Subcutaneous abdominal adipose tissue (tissue), 5 donors: Measurements from ENCODE around the gene MAML3.

Experiments used
- H3K27ac ChIP-seq: one replicate; pipeline ENCODE4 v1.7.0; 2013; ENCODE audit warnings: low read depth, mild to moderate bottlenecking, inconsistent platforms, low read length, moderate library complexity
- H3K27me3 ChIP-seq, 5 donors: one replicate each; pipeline ENCODE4 v1.7.0; 2013; ENCODE audit warnings: low read length in 5 of 5, inconsistent platforms in 1 of 5; ENCODE audit not compliant: control insufficient read depth in 5 of 5, insufficient read depth in 4 of 5
- H3K36me3 ChIP-seq, 5 donors: one replicate each; pipeline ENCODE4 v1.7.0; 2013; ENCODE audit warnings: low read length in 5 of 5; ENCODE audit not compliant: control insufficient read depth in 5 of 5, insufficient read depth in 5 of 5
- H3K4me1 ChIP-seq, 5 donors: one replicate each; pipeline ENCODE4 v1.7.0; 2013; ENCODE audit warnings: low read length in 5 of 5, mild to moderate bottlenecking in 3 of 5, moderate library complexity in 1 of 5; ENCODE audit not compliant: control insufficient read depth in 5 of 5, insufficient read depth in 5 of 5
- H3K4me3 ChIP-seq, 5 donors: one replicate each; pipeline ENCODE4 v1.7.0; 2013; ENCODE audit warnings: low read length in 5 of 5, low read depth in 1 of 5
- H3K9ac ChIP-seq, 5 donors: one replicate each; pipeline ENCODE4 v1.7.0; 2013; ENCODE audit warnings: low read length in 5 of 5, mild to moderate bottlenecking in 4 of 5, moderate library complexity in 3 of 5
- H3K9me3 ChIP-seq, 5 donors: one replicate each; pipeline ENCODE4 v1.7.0; 2013; ENCODE audit warnings: low read length in 5 of 5; ENCODE audit not compliant: control insufficient read depth in 5 of 5
- donor health status: healthy.
- donor health status: healthy.
- donor health status: healthy.
- donor health status: healthy.
- donor health status: healthy.

The MAML3 gene

GRCh38 chr4:139786494-139787354 lies 367.3 kb downstream of the MAML3 start:
- H3K27me3 ChIP-seq = no peaks in the 10 kb centered on the region
- H3K4me3 ChIP-seq = no peak overlapping the region
- H3K36me3 ChIP-seq = no peaks in the 10 kb centered on the region

GRCh38 chr4:139785356-139785755 lies 368.6 kb downstream of the MAML3 start:
- no peak overlapping the region for H3K4me3 ChIP-seq
- no peaks in the 10 kb centered on the region for H3K27me3 ChIP-seq
- no peaks in the 10 kb centered on the region for H3K9me3 ChIP-seq
- H3K9ac ChIP-seq = no peak overlapping the region
- no peaks in the 10 kb centered on the region for H3K36me3 ChIP-seq
- peaks cover 0 to 5% (median 0%) of the 10 kb centered on the region in 5 donors for H3K4me1 ChIP-seq
- H3K27ac ChIP-seq = no peak overlapping the region

More at GRCh38 chr4:139786494-139787354, 367.3 kb downstream of the MAML3 start:
- Histone ChIP-seq H3K9me3 (no peaks in the 10 kb centered on the region), H3K9ac (no peak overlapping the region), H3K4me1 (peaks cover 0 to 5% (median 0%) of the 10 kb centered on the region in 5 donors), H3K27ac (no peak overlapping the region)

GRCh38 chr4:139783741-139784484 lies 370.1 kb downstream of the MAML3 start:
- Histone ChIP-seq H3K9me3 (no peaks in the 10 kb centered on the region), H3K27ac (no peak overlapping the region), H3K27me3 (no peaks in the 10 kb centered on the region), H3K4me3 (no peak overlapping the region), H3K4me1 (peaks cover 0 to 5% (median 0%) of the 10 kb centered on the region in 5 donors), H3K9ac (no peak overlapping the region), H3K36me3 (no peaks in the 10 kb centered on the region)

- Histone ChIP-seq H3K27me3 (no peaks in the 10 kb centered on the region), H3K9me3 (no peaks in the 10 kb centered on the region), H3K4me1 (peaks cover 0 to 5% (median 0%) of the 10 kb centered on the region in 5 donors), H3K36me3 (no peaks in the 10 kb centered on the region), H3K9ac (no peak overlapping the region), H3K4me3 (no peak overlapping the region), H3K27ac (no peak overlapping the region)
Observed at GRCh38 chr4:139782926-139783522, 371.0 kb downstream of the MAML3 start.

GRCh38 chr4:139781066-139781465 lies 372.9 kb downstream of the MAML3 start:
- no peak overlapping the region for H3K4me3 ChIP-seq
- no peaks in the 10 kb centered on the region for H3K27me3 ChIP-seq
- peaks cover 0 to 7% (median 0%) of the 10 kb centered on the region in 5 donors for H3K4me1 ChIP-seq
- no peak overlapping the region for H3K27ac ChIP-seq
- H3K9me3 ChIP-seq = no peaks in the 10 kb centered on the region
- no peaks in the 10 kb centered on the region for H3K36me3 ChIP-seq
- no peak overlapping the region for H3K9ac ChIP-seq

GRCh38 chr4:139779691-139780090 lies 374.3 kb downstream of the MAML3 start:
- peaks cover 0 to 7% (median 0%) of the 10 kb centered on the region in 5 donors for H3K4me1 ChIP-seq
- no peak overlapping the region for H3K9ac ChIP-seq
- no peaks in the 10 kb centered on the region for H3K27me3 ChIP-seq
- no peak overlapping the region for H3K4me3 ChIP-seq
- H3K36me3 ChIP-seq = no peaks in the 10 kb centered on the region
- H3K9me3 ChIP-seq = no peaks in the 10 kb centered on the region
- no peak overlapping the region for H3K27ac ChIP-seq

- Histone ChIP-seq H3K36me3 (no peaks in the 10 kb centered on the region), H3K9ac (no peak overlapping the region), H3K27ac (no peak overlapping the region), H3K4me1 (peaks cover 0 to 7% (median 0%) of the 10 kb centered on the region in 5 donors), H3K4me3 (no peak overlapping the region), H3K27me3 (no peaks in the 10 kb centered on the region), H3K9me3 (no peaks in the 10 kb centered on the region)
Observed at GRCh38 chr4:139777757-139778156, 376.2 kb downstream of the MAML3 start.

GRCh38 chr4:139776235-139776634 lies 377.7 kb downstream of the MAML3 start:
- H3K4me1 ChIP-seq = peaks cover 0 to 11% (median 3%) of the 10 kb centered on the region in 5 donors
- no peaks in the 10 kb centered on the region for H3K27me3 ChIP-seq
- no peak overlapping the region for H3K27ac ChIP-seq
- H3K9me3 ChIP-seq = no peaks in the 10 kb centered on the region
- H3K36me3 ChIP-seq = no peaks in the 10 kb centered on the region
- H3K4me3 ChIP-seq = no peak overlapping the region
- H3K9ac ChIP-seq = no peak overlapping the region

- Histone ChIP-seq H3K9me3 (no peaks in the 10 kb centered on the region), H3K4me1 (peaks cover 0 to 24% (median 16%) of the 10 kb centered on the region in 5 donors), H3K36me3 (no peaks in the 10 kb centered on the region), H3K27ac (no peak overlapping the region), H3K9ac (no peak overlapping the region), H3K27me3 (no peaks in the 10 kb centered on the region), H3K4me3 (no peak overlapping the region)
Observed at GRCh38 chr4:139774759-139775487, 379.1 kb downstream of the MAML3 start.
